Measurements from ENCODE around the gene ERCC3.

ERCC3 gene

DNA sequence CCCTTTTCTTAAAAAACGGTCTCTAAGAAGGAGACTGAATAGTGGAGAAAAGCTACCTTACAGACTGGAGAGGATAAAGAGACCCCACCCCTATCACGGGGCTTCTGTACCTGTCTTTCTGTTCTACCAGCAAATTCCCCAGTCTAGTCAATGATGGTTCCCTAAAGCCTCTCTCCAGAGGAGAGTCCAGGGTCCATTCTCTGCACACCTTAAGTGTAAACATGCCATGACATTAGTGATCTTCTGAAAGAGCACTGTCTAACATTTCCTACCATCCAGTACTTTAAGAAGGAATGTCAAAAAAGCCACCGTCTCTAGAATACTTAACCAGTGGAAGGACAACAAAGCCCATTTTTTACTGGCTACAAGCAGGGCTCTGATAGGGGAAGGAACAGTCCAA, 17.0 kb upstream of the ERCC3 start:
- in situ Hi-C loops (cut with MboI; ENCODE audit: low pct_unique_long_range_greater_than_20kb, low sequenced_read_pairs, unreplicated experiment): no loop called here
- DNase-seq (ENCODE audit: low spot score): no peak
- TF ChIP-seq, protein P1, sequence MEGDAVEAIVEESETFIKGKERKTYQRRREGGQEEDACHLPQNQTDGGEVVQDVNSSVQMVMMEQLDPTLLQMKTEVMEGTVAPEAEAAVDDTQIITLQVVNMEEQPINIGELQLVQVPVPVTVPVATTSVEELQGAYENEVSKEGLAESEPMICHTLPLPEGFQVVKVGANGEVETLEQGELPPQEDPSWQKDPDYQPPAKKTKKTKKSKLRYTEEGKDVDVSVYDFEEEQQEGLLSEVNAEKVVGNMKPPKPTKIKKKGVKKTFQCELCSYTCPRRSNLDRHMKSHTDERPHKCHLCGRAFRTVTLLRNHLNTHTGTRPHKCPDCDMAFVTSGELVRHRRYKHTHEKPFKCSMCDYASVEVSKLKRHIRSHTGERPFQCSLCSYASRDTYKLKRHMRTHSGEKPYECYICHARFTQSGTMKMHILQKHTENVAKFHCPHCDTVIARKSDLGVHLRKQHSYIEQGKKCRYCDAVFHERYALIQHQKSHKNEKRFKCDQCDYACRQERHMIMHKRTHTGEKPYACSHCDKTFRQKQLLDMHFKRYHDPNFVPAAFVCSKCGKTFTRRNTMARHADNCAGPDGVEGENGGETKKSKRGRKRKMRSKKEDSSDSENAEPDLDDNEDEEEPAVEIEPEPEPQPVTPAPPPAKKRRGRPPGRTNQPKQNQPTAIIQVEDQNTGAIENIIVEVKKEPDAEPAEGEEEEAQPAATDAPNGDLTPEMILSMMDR (IDR thresholded peaks at IDR 0.05; ENCODE audit: extremely low read depth, insufficient read depth, missing control alignments): no peak

DNA sequence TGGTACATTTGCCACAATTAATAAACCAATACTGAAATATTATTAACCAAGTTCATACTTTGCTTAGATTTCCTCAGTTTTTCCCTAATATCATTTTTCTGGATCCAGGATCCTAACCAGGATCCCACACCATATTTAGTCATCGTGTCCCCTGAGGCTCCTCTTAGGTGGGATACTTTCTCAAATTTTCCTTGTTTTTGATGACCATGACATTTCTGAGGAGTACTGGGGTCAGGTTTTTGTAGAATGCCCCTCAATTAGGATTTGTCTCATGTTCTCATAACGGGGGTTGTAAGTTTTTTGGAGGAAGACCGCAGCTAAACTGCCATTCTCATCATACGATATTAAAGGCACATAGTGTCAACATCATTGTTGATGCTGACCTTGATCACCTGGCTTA, 15.5 kb upstream of the ERCC3 start:
- no peak for DNase-seq (ENCODE audit: low spot score)
- TF ChIP-seq, protein P1 (IDR thresholded peaks at IDR 0.05; ENCODE audit: extremely low read depth, insufficient read depth, missing control alignments): no peak
- in situ Hi-C loops (cut with MboI; ENCODE audit: low pct_unique_long_range_greater_than_20kb, low sequenced_read_pairs, unreplicated experiment): no loop called here

DNA sequence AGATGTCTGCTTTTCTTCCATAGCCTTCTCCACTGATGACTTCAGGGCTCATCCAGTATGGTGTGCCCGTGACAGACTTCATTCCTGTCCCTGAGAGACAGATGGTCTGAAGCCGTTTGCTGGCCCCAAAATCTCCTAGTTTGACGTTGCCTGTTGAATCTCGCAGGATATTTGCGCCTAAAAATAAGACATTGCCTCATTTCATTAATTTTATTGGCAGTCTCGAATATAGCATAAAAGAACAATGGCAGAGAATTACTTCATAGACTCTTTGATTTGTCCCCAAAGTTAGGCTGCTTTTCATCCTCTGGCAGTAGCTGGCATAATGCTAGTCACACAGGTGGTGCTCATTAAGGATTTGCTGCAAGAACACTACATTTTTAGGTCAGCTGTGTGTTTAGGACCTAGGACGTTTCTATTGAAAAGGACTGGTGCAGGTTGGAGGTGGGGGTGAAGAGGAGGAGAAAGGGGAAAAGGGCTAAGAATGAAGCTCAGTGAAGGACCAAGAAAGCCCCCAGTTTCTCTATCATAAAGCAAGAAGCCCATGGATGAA, 14.7 kb upstream of the ERCC3 start:
- TF ChIP-seq, protein P1 (IDR thresholded peaks at IDR 0.05; ENCODE audit: extremely low read depth, insufficient read depth, missing control alignments): no peak
- in situ Hi-C loops (cut with MboI; ENCODE audit: low pct_unique_long_range_greater_than_20kb, low sequenced_read_pairs, unreplicated experiment): no loop called here
- DNase-seq (ENCODE audit: low spot score): no peak

DNA sequence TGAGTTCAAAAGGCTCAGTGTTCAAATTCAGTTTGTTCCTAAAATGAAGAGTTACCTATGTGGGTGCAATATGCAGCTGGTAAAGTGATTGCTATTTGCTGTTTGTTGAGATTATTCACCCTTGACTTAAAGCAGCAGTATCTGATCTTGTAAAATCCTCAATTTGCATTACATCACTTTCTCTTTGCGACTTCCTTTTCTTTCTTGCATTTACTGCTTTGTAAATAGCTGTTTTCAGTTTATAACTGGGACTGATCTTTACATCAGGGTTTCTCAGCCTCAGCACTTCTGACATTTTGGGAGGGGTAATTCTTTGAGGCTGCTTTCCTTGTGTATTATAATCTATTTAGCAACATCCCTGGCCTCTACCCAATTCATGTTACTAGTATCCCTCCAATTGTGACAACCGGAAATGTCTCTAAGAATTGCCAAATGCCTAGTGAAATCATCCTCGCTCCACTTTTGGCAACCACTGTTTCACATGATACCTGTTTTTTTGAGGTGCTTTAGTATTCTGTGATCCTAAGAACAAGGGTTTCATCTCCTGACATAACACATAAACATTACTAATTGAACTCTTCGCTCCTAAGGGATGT, 12.1 kb upstream of the ERCC3 start:
- TF ChIP-seq, protein P1 (IDR thresholded peaks at IDR 0.05; ENCODE audit: extremely low read depth, insufficient read depth, missing control alignments): no peak
- in situ Hi-C loops (cut with MboI; ENCODE audit: low pct_unique_long_range_greater_than_20kb, low sequenced_read_pairs, unreplicated experiment): no loop called here
- DNase-seq (ENCODE audit: low spot score): no peak

DNA sequence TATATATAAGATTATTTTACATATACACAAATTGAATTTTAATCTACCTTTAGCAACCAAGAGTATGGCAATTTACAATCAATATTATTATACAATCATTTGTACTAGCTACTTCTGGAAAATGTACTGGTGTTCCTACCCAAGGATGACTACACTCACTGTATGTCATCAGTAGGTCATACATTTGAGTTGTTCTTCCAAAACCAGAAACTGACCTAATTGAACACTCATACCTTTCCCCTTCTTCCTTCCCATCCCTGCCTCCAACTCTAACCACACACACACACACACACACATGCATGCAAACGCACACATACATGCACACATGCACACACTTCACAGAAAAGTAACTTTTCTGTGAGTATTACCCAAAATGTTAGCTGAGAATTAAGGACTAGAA, 8.2 kb upstream of the ERCC3 start:
- TF ChIP-seq, protein P1 (IDR thresholded peaks at IDR 0.05; ENCODE audit: extremely low read depth, insufficient read depth, missing control alignments): no peak
- in situ Hi-C loops (cut with MboI; ENCODE audit: low pct_unique_long_range_greater_than_20kb, low sequenced_read_pairs, unreplicated experiment): no loop called here
- DNase-seq (ENCODE audit: low spot score): no peak

DNA sequence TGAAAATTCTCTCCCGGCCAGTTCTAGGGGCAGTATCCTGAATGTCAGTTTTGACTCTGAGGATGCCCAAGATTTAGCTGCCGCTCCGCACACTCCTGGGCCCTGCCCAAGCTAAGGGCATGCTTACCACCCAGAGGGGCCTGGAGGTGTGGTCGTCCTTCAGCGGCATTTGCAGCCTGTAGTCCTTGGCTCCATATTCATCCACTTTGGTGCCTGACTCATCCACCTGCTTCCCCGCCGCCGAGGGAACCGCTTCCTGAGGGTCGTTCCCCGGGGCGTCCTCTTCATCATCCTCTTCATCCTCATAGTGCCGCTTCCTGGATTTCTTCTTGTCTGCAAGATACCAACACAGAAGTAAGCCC, 577 bp downstream of the ERCC3 start:
- TF ChIP-seq, protein P1 (IDR thresholded peaks at IDR 0.05; ENCODE audit: extremely low read depth, insufficient read depth, missing control alignments): no peak
- in situ Hi-C loops (cut with MboI; ENCODE audit: low pct_unique_long_range_greater_than_20kb, low sequenced_read_pairs, unreplicated experiment): no loop called here
- no peak for DNase-seq (ENCODE audit: low spot score)
